Measurements from ENCODE around the gene PLD1. TPM values are rescaled to one million over a fixed set of nuclear protein-coding genes. Genes with fewer than 3 reads are reported as not detected.

The PLD1 gene
- total RNA-seq, 1 donor from 2014 or later, result 56.5 TPM

- intact Hi-C loops (cut with DNase I), result no loop called here
- no peak for DNase-seq (ENCODE audit: low spot score)
Observed at GRCh38 chr3:171783086-171783485, 27.2 kb downstream of the PLD1 start.

- intact Hi-C loops (cut with DNase I), result no loop called here
- DNase-seq (ENCODE audit: low spot score), result no peak
Observed at GRCh38 chr3:171782617-171783016, 27.7 kb downstream of the PLD1 start.

- intact Hi-C loops (cut with DNase I), result no loop called here
- no peak for DNase-seq (ENCODE audit: low spot score)
Observed at GRCh38 chr3:171781711-171782127, 28.6 kb downstream of the PLD1 start.

GRCh38 chr3:171778493-171778892 is 31.8 kb downstream of the PLD1 start:
- no peak for DNase-seq (ENCODE audit: low spot score)
- intact Hi-C loops (cut with DNase I), result no loop called here

- DNase-seq (ENCODE audit: low spot score), result no peak
- intact Hi-C loops (cut with DNase I), result no loop called here
Observed at GRCh38 chr3:171777596-171777995, 32.7 kb downstream of the PLD1 start.

- intact Hi-C loops (cut with DNase I), result no loop called here
- DNase-seq (ENCODE audit: low spot score), result no peak
Observed at GRCh38 chr3:171776839-171777583, 33.3 kb downstream of the PLD1 start.

- DNase-seq (ENCODE audit: low spot score), result no peak
- intact Hi-C loops (cut with DNase I), result no loop called here
Observed at GRCh38 chr3:171776411-171776810, 33.9 kb downstream of the PLD1 start.

GRCh38 chr3:171775943-171776342 is 34.3 kb downstream of the PLD1 start:
- intact Hi-C loops (cut with DNase I), result no loop called here
- DNase-seq (ENCODE audit: low spot score), result no peak

- intact Hi-C loops (cut with DNase I), result loop anchor here (5.0 kb wide), 1 partner anchor 72 kb away; no protein-coding TSS in a partner anchor
- no peak for DNase-seq (ENCODE audit: low spot score)
Observed at GRCh38 chr3:171774521-171774920, 35.8 kb downstream of the PLD1 start.

- intact Hi-C loops (cut with DNase I), result loop anchor here (5.0 kb wide), 1 partner anchor 70 kb away; no protein-coding TSS in a partner anchor
- DNase-seq (ENCODE audit: low spot score), result no peak
Observed at GRCh38 chr3:171772427-171773056, 37.7 kb downstream of the PLD1 start.

- intact Hi-C loops (cut with DNase I), result loop anchor here (2.0 to 5.0 kb wide), 2 partner anchors 69 to 124 kb away; no protein-coding TSS in a partner anchor
- DNase-seq (ENCODE audit: low spot score), result no peak
Observed at GRCh38 chr3:171770689-171771620, 39.3 kb downstream of the PLD1 start.

- DNase-seq (ENCODE audit: low spot score), result no peak
- intact Hi-C loops (cut with DNase I), result no loop called here
Observed at GRCh38 chr3:171769461-171769860, 40.8 kb downstream of the PLD1 start.

- intact Hi-C loops (cut with DNase I), result no loop called here
- DNase-seq (ENCODE audit: low spot score), result no peak
Observed at GRCh38 chr3:171768986-171769385, 41.3 kb downstream of the PLD1 start.

- no peak for DNase-seq (ENCODE audit: low spot score)
- intact Hi-C loops (cut with DNase I), result no loop called here
Observed at GRCh38 chr3:171768281-171768900, 41.9 kb downstream of the PLD1 start.

GRCh38 chr3:171765511-171765887 is 44.8 kb downstream of the PLD1 start:
- intact Hi-C loops (cut with DNase I), result loop anchor here (1.0 kb wide), 1 partner anchor 116 kb away; no protein-coding TSS in a partner anchor
- DNase-seq (ENCODE audit: low spot score), result no peak

GRCh38 chr3:171763392-171763791 is 46.9 kb downstream of the PLD1 start:
- intact Hi-C loops (cut with DNase I), result no loop called here
- DNase-seq (ENCODE audit: low spot score), result no peak

- intact Hi-C loops (cut with DNase I), result no loop called here
- DNase-seq (ENCODE audit: low spot score), result no peak
Observed at GRCh38 chr3:171760477-171760876, 49.8 kb downstream of the PLD1 start.

- intact Hi-C loops (cut with DNase I), result no loop called here
Observed at GRCh38 chr3:171758109-171758508, 52.2 kb downstream of the PLD1 start.

GRCh38 chr3:171757361-171758034 is 52.8 kb downstream of the PLD1 start:
- no peak for DNase-seq (ENCODE audit: low spot score)
- intact Hi-C loops (cut with DNase I), result no loop called here

More at GRCh38 chr3:171758109-171758508, 52.2 kb downstream of the PLD1 start:
- DNase-seq (ENCODE audit: low spot score), result no peak
